Measurements from ENCODE around the gene ENPEP.

DNA sequence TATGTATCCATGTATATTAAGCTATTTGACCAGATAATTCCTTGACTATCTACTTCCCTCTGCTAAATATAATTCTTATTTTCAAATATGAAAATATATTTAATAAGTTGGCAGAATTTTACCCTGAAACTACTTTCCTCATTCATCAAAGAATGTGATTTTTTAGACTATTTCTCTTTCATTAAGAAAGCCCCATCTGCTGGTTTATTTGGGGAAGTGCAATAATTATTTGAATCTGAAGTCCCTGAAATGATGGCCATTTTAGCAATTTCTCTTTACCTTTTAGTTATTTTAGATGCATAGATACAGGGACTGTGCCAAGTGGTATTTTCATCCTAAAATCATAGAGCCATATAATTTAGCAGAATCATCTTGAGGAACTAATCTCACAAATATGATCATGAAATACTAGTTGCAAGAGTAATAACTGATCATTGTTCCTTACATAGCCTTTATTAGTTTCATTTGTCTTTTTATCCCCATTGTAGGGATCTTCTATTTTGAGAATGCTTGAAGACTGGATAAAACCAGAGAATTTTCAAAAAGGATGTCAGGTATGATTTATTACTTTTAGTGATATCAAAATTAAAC is 39.0 kb downstream of the ENPEP start:
- TF ChIP-seq GATA2 (IDR thresholded peaks at IDR 0.05; ENCODE audit: low read depth, low read length): no peak
- TF ChIP-seq GATA3 (IDR thresholded peaks at IDR 0.05; ENCODE audit: low read depth, low read length): no peak

Data from SH-SY5Y (cell line).